HK-2 (cell line): Measurements from ENCODE around the gene TBC1D21.

Source experiments
- DNase-seq: peaks from one replicate; pipeline ENCODE4 v3.0.0-alpha.2; 2018; ENCODE audit not compliant: unreplicated experiment

Gene TBC1D21, protein sequence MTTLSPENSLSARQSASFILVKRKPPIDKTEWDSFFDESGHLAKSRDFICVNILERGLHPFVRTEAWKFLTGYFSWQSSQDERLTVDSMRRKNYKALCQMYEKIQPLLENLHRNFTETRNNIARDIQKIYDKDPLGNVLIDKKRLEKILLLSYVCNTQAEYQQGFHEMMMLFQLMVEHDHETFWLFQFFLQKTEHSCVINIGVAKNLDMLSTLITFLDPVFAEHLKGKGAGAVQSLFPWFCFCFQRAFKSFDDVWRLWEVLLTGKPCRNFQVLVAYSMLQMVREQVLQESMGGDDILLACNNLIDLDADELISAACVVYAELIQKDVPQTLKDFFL

DNA sequence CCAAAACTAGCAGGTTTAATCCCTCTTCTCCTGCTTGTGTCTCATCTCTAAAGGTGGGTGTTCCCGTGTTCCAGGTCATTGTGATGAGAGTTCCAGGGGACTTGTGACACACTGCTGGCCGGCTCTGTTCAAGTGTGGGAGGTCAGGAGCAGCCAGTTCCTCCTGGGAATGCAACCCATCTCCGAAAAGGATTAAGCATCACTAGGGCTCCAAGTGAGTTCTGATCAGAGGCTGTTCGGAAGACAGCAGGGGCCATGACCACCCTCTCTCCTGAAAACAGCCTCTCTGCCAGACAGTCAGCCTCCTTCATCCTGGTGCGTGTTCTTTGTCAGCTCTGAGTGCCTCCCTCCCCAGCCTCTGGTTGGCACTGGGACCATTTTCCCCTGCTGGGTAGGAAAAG, at the start of gene TBC1D21:
Gene TBC1D21, plus strand, starts transcription at position 109 of the 400 bp plus-strand sequence. Its CDS starts 146 bp downstream, at position 255.
- DNase-seq: no peak

DNA sequence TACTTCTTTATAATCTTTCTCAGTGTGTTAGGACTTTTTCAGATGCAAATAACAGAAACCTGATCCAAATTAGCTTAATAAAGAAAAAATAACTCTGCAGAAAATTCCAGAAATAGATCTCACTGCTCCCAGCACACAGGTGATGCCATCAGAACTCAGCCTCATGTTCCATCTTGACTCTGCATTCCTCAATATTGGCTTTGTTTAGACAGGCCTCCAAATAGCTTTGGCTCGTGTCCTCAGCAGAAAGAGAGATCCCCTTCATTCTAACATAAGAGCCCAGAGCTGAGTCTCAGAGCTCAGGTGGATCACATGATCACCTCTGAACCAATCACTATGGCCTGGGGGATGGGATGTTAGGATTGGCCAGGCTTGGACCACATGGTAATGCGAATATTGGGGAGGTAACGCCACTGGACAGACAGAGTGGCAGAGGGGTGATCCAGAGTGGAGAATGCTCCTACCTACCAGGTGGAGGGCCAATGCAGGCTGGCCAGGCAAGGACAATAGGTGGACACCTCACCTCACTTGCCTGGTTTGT, 46.6 kb upstream of the TBC1D21 start:
- no peak for DNase-seq

GRCh38 chr15:73829523-73829922, 43.8 kb upstream of the TBC1D21 start:
- DNase-seq: no peak

GRCh38 chr15:73832657-73833056, 40.7 kb upstream of the TBC1D21 start:
- no peak for DNase-seq

GRCh38 chr15:73836845-73837244, 36.5 kb upstream of the TBC1D21 start:
- DNase-seq: no peak

GRCh38 chr15:73838831-73839426, 34.4 kb upstream of the TBC1D21 start:
- no peak for DNase-seq

- DNase-seq: no peak
These were observed 33.5 kb upstream of the TBC1D21 start for GRCh38 chr15:73839699-73840377.

DNA sequence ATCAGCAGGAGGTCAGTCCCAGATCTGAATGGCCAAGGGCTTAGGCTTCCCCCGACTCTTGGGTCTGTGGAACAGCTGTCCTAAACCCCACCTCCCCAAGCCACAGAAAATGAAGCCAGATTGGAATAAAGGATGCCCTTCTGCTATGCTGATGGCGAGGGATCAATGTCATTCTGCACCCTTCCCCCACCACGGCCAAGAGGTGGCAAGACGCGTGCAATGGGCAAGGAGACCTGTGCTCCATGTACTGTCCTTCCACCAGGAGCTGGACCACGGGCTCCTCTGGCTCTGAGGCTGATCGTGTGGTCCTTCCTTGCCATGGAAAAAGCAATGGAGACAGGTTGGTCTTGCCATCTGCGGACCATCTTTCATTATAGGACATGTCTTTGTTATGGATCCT, 32.6 kb upstream of the TBC1D21 start:
- DNase-seq: no peak

GRCh38 chr15:73841756-73842725, 31.3 kb upstream of the TBC1D21 start:
- DNase-seq: no peak

DNA sequence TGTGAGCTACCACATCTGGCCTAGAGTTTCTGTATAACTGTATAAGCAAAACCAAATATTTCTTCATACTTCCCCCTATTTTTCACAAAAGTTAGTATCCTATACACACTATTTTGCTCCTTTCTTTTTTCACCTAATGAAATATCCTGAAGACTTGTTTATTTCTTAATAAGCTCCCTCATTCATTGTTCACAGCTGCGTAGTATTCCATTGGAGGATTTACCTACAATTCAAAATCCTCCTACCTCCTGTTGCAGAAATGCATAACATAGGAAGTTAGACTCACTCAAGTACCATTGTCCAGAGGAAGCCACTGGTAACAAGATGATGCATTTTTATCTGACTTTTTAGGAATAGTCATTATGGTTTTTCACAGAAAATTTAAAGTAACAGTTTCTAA, 29.6 kb upstream of the TBC1D21 start:
- DNase-seq: no peak

DNA sequence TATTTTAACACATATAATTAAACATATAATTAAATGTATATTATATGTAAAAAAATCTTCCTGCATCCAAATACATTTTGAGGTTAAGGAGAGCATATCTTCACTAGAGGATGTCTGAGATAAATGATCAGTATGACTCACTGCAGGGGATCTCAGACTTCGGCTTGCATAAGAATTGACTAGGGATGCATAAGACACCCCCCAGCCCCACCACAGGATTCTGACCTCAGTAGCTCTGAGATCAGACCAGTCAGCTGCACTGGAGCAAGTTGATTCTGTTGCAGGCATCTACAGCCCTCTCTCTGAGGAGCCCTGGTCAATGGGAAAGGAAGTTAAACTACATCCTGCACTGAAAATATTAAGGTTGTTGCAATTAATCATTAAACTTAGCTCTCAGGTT, 29.0 kb upstream of the TBC1D21 start:
- DNase-seq: no peak

- DNase-seq: no peak
These were observed 27.9 kb upstream of the TBC1D21 start for GRCh38 chr15:73845507-73845906.

DNA sequence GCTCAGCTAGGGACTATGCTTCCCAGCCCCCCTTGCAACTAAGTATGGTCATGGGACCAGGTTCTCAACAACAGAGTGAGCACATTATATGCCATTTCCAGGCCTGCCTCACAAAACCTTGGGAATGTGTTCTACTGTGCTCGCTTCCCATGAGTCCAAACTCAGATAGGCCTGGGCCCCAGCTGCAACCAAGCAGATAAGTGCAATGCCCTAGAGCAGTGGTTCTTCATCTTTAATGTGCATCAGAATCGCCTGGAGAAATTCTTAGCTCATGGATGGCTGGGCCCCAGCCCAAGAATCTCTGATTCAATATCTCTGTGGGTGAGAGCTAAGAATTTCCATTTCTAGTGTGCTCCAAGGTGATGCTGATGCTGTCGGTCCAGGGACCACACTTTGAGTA, 27.5 kb upstream of the TBC1D21 start:
- no peak for DNase-seq

DNA sequence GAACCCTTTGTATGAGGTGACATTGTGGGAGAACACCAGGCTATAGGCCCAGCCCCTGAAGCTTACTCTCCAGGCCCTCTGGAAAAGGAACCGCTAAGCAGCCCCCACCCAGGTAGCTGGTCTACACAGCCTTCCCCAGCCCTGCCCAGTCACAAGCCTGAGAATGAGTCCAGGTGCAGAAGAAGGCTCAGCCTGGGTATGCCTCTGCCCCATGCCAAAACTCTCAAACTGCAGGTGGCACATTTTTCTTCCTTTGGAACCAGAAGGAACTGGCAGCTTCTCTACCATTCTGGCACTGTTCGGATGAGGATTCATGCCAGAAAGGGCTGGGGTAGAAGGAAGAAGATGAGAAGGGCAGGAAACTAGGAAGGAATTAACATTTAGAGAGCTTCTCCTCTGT, 23.7 kb upstream of the TBC1D21 start:
- no peak for DNase-seq

DNA sequence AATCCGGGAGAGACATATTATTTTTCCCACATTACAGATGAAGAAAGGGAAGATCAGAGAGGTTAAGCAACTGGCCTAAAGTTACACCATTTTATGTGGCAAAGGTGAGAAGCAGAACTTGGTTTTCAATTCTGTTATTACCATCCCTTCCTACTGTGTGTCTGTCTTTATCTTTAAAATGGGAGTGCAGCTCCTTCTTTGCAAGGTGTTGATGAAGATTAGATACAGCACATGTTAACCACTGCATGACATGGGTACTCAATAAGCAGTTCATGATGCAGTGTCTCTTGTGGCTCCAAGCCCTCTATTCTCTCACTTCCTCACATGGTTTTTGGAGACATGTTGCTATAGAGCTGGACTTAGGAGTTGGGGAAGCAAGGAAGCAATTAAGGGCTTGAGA, 23.1 kb upstream of the TBC1D21 start:
- no peak for DNase-seq

- peak; percentile 38 for DNase-seq
These were observed 21.7 kb upstream of the TBC1D21 start for GRCh38 chr15:73851689-73852088.

- DNase-seq: no peak
These were observed 20.9 kb upstream of the TBC1D21 start for GRCh38 chr15:73852507-73852906.

DNA sequence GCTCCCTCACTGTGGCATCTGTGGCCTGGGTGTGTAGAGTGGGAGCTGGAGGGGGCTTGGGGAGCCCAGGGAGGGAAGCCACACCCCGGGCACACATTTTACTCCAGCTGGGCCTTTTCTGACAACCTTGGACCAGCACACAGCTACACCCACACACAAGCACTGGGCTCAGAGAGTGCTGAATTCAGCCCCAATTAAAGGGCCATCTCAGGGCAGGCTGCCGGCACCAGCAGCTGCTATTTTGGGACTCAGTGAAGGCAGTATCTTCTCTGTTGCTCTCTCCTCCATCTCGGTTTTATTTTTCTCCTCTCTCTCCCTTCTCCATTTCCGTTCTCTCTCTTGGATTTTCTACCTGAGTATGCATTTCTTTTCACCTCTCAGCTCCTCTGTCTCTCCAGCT, 19.1 kb upstream of the TBC1D21 start:
- DNase-seq: no peak

- DNase-seq: no peak
These were observed 16.7 kb upstream of the TBC1D21 start for GRCh38 chr15:73856458-73857192.

DNA sequence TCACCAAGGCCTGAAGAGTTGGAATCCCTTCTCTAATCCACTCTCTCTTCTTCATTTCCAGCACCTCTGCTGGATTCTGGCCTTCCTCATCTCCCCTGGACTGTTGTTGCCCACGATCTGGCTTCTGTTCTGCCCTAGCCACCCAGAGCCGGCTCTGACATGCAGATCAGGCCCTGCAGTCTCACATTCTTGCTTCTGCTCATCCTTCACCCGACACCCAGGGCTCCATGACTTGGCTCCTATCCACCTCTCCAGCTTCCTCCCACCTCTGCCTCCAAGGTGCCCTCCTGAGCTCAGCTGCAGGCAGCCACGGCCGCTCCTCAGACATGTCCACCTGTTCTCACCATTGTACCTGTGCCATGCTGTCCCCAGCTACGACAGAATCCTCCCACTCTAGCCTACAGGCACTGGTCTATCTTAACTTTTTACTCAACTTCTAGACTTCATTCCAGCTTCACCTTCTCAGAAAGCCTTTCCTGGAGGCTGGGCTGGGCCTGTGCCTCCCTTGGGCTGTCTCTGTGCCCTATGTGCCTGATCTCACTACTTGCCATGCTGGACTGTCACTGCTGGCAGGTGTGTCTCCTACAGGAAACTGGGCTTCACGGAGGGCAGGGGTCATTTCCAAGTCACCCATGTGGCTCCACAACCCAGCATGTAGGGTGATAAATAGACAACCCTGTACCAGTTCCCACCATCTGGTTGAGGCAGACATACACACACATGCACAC, 16.0 kb upstream of the TBC1D21 start:
- DNase-seq: no peak
